HG03520 (cell line): ENCODE measurements around the gene CUEDC1.
A peak's percentile ranks its signal among the peaks of the same experiment; 100 is the strongest.
"Not testable (repeated sequence)": the region's sequence is repeated elsewhere in the genome, so short reads cannot be mapped to it uniquely, and the experiment has no call there.

ENCODE experiments used
- ATAC-seq: cut with Tn5 transposase; IDR thresholded peaks from one replicate; pipeline ENCODE4 v1.9.1; 2021; ENCODE audit warnings: mild to moderate bottlenecking, moderate library complexity; ENCODE audit not compliant: unreplicated experiment

Gene CUEDC1

DNA sequence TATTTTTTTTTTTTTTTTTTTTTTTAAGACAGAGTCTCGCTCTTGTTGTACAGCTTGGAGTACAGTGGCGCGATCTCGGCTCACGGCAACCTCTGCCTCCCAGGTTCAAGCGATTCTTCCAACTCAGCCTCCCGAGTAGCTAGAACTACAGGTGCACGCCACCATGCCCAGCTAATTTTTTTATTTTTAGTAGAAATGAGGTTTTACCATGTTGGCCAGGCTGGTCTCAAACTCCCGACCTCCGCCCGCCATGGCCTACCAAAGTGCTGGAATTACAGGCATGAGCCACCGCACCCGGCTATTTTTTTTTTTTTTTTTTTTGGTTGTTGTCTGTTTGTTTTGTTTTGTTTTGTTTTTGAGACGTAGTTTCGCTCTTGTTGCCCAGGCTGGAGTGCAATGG lies 3.2 kb upstream of the CUEDC1 start:
- ATAC-seq = not testable (repeated sequence)

- no peak for ATAC-seq
These were observed 2.7 kb upstream of the CUEDC1 start for GRCh38 chr17:57957886-57958285.

DNA sequence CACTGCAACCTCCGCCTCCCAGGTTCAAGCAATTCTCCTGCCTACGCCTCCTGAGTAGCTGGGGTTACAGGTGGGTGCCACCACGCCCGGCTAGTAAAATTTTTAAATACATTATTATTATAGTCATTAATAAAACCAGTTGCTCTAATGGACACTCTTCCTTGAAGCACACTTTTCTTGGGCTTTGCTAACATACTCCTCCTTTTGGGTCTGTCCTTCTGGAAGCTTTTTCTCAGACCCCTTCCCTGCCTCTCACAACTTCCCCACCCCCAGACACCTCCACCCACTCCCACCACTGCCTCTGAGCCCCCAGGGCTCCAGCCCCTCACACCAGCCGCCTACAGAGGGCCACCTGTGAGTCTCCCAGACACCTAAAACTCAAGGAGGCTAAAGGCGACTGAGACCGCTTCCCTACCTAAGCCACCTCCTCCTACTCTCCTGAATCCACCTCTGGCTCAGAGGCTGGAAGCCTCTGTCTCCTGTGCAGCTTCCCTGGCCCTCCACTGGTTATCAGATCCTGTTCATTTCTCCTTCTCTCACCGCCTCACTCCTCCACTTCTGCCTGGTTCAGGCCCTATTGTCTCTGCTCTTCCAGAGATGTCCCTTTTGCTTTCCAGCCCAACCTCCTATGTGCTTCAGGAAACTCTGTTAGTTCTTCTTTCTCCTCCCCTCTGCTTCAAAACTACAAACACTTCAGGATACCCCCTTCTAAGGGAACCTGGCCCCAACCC lies 2.1 kb upstream of the CUEDC1 start:
- no peak for ATAC-seq

GRCh38 chr17:57956291-57957119 lies 1.3 kb upstream of the CUEDC1 start:
- ATAC-seq = peak; percentile 49

DNA sequence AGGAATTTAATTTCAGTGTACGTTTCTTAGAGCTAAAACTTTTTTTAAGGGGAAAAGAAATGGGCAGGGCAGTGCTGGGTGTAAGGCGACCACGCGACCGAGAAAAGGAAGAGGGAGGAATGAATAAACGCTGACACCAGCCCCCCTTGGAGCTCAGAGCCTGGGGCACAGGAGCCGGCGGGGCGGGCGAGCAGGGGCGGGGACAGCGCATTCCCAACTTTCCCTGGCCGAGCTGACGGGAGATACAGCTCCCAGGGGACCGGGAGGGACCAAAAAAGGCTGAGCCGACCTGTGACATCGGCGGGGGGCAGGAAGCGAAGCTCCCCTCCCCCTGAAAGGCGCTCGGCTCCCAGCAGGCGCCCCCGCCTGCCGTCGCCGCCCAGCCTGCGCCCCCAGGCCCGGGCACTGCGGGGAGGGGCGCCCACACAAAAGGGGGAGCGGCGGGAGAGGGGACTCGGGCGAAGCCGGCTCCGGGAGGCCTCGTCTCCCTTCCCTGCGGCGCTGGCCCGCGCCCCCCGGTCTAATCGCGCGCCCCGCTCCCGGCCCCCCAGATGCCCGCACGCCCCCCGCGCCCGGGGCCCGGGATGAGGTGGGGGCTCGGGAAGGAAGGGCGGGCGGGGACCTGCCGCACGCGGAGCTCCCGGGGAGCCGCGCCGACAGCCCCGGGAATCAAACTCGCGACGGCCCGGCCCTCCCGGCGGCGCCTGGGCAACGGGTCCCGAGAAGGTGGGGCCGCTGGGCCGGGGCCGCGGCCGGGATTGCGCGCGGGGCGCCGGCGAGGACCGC lies 622 bp downstream of the CUEDC1 start:
- no peak for ATAC-seq

DNA sequence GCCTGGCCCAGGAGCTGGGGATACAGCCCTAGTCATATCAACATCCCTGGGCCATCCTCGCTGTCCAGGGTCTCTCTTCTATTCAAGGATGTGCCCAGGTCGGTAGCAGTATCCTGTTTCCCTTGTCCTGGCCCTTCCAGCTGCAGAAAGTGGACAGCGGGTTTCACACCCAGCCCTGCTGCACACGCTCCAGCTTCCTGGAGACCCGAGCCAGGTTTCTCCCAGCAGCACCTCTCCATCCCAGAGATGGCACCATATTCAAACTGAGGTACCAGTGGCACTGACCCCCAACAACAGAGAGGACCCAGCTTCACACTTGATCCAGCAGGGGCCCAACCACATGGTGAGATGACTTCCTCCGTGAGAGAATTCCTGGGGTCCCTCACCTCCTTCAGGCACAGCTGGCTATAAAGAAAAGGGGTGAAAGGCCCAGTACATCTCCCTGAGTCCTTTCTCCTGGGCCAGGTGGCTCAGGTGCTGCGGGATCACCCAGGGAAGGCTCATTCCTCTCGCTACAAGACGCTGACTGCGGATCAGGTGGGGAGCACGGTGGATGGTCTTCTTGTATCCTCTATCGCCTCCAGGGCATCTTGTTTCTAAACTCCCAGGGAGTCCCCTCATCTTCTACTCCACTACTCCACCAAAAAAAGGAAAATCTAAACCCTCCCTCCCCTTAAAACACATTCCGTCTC lies 1.4 kb downstream of the CUEDC1 start:
- ATAC-seq = no peak

DNA sequence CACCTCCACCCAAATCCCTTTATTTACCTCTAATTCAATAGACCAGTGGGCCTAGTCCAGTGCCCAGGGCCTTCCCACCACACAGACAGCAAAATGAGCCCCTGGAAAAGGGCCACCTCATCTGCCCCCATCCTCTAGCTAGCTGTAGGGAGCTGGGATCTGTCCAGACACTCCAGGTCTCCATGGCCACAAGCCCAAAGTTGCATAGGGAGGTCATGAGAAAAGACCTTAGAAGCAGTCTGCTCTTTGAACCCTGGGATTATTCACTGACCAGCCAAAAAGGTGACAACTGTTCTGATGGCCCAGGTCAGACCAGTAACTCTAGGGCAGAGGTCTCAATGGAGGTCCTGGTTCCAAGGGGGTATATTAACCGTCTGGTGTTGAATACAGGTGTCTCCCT lies 2.0 kb downstream of the CUEDC1 start:
- ATAC-seq = no peak

- ATAC-seq = no peak
These were observed 5.6 kb downstream of the CUEDC1 start for GRCh38 chr17:57949649-57950048.

GRCh38 chr17:57948555-57949420 lies 6.4 kb downstream of the CUEDC1 start:
- no peak for ATAC-seq

- no peak for ATAC-seq
These were observed 7.0 kb downstream of the CUEDC1 start for GRCh38 chr17:57948169-57948554.

DNA sequence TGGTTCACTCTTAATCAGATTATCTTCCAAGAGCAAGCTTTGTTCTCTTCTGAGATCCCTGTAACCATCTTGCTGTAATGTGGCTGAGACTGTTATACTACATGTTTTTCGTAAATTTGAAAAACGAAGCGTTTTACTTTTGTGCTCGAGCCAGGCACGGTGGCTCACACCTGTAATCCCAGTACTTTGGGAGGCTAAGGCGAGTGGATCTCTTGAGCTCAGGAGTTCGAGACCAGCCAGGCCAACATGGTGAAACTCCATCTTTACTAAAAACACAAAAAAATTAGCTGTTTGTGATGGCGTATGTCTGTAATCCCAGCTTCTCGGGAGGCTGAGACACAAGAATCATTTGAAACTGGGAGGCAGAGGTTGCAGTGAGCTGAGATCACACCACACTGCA lies 7.8 kb downstream of the CUEDC1 start:
- no peak for ATAC-seq

DNA sequence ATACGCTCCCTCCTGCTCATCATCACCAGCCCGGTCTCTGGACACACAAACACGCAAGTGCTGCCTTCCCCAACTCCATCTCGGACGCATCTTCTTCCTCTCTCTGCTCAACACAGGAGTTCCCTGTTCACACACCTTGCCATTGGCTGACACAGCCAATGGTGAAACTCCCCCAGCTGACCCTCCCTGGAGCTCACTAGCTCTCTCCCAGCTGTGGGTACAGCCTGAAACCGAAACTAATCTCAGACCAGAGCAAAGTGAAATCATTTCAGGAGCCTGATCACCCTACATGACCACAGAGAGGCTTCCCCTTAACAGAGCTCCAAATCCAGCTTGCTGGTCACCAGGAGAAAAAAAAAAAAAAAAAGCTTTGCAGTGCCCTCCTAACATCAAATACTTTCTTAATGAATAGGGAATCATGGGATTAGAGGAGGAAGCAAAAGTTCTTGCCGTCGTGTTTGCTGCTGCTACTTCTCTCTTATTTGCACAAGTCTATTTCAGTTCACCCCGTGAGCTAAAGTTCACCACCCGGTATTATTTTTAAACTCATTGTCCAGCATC lies 8.3 kb downstream of the CUEDC1 start:
- peak; percentile 93 for ATAC-seq

GRCh38 chr17:57945996-57946797 lies 9.0 kb downstream of the CUEDC1 start:
- no peak for ATAC-seq

DNA sequence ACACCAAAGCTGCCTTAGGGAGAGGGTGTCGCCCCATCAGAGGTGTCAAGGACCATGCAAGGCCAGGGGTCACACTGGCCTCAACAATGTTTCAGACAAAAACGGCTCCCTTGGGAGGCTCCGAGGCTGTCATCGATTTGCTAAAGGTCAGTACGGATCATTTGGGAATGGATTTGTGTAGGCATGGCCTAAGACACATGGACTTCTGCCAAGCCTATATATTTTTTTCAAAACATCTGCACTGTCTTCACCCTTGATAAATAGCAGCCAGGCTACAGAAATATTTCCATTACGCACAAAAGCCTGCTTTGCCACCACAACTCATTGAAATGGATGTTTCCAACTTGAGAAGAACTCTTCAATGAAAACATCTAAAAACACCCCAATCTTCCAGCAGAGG lies 10.3 kb downstream of the CUEDC1 start:
- no peak for ATAC-seq

- no peak for ATAC-seq
These were observed 11.6 kb downstream of the CUEDC1 start for GRCh38 chr17:57943645-57944044.

- ATAC-seq = no peak
These were observed 12.1 kb downstream of the CUEDC1 start for GRCh38 chr17:57943140-57943539.

- ATAC-seq = no peak
These were observed 13.5 kb downstream of the CUEDC1 start for GRCh38 chr17:57941384-57942370.
